Urothelium cell line (cell line): ENCODE results near the gene SEL1L2.

ENCODE experiments used
- DNase-seq: peaks from one replicate; pipeline ENCODE4 v3.0.0; 2011; ENCODE audit warnings: low spot score, mixed read lengths
- FAIRE-seq: peaks from 2 replicates; lab custom pipeline; 2011; peaks lifted over from hg19 to GRCh38; lab: Jason Lieb, UNC

The SEL1L2 gene

DNA sequence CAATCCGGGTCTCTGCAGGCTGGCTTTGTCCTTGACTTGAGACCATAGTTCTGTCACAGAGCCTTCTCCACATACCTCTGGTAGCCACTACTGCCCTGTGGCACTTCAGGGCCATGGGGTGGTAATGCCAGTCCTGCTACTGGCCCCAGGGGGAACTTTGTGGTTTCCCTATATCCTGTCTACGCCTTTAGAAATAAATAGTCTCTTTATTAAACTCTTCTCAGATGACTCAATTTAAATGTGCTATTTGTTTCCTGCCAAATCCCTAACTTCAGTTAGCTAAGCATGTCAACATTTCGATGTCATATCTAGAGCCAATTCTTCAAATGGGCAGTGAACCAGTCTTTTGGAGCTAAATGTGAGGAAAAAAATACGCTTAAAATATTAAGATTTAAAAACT lies 60.1 kb downstream of the SEL1L2 start:
- FAIRE-seq, result no peak
- DNase-seq, result peak; percentile 40

- FAIRE-seq, result no peak
Measured at GRCh38 chr20:13929836-13930235, 60.6 kb downstream of the SEL1L2 start.

DNA sequence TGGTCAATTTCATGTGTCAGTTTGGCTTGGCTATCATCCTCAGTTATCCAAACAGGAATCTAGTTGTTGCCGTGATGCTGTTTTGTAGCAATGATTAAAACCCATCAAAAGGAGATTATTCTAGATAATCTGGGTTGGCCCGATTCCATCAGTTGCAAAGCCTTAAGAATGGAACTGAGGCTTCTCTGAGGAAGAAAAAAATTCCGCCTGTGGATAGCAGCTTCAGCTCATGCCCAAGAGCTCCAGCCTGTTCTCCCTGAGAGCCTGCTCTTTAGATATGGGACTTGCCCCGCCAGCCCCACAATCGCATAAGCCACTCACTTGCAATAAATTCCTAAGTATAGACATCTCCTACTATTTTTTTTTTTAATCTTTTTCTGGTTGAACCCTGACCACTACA lies 61.5 kb downstream of the SEL1L2 start:
- FAIRE-seq (no peak), DNase-seq (no peak)

More at GRCh38 chr20:13929836-13930235, 60.6 kb downstream of the SEL1L2 start:
- DNase-seq, result no peak

- FAIRE-seq (no peak), DNase-seq (no peak)
Measured at GRCh38 chr20:13927171-13927570, 63.2 kb downstream of the SEL1L2 start.

- DNase-seq (no peak), FAIRE-seq (no peak)
Measured at GRCh38 chr20:13922241-13922640, 68.2 kb downstream of the SEL1L2 start.

GRCh38 chr20:13915284-13915683 lies 75.1 kb downstream of the SEL1L2 start:
- DNase-seq (no peak), FAIRE-seq (no peak)

- DNase-seq (no peak), FAIRE-seq (no peak)
Measured at GRCh38 chr20:13913572-13913971, 76.8 kb downstream of the SEL1L2 start.

DNA sequence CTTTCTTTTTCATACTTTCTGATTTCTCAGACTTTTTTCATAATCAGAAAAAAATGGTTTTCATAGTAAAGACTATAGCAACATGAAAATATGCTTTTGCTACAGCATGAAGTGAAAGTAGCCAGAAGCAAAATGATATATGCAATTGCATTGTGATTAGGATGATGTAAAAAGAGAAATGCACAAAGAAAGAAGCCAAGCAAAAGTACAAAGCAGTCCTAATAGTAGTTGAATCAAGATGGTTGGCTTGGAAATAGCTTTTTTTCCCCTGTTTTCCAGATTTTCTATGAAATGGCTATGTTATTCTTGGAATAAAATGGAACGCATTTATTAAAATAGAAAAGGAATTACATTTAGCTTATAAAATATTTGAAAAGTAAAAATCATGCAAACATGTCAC lies 77.3 kb downstream of the SEL1L2 start:
- FAIRE-seq, result no peak

DNA sequence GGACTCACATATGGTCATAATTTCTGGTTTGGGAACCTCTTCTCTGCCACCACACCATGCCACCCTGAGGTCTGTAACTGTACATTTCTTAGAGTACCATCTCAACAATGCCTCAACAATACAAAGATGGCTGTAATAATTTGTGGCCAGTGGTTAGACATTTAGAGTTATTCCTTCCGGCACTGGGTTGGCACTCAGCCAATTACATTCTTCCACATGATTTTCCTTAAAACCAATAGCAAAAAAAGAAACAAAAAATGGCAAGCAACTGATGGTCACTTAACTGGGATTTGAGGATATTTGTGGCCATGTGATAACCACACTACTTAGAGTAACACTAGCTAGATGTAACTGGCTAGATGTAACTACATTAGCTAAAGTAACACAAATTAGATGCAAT lies 79.9 kb downstream of the SEL1L2 start:
- DNase-seq, result no peak
- FAIRE-seq, result no peak

More for the DNA sequence above, 77.3 kb downstream of the SEL1L2 start:
- DNase-seq, result no peak

- DNase-seq, result no peak
- FAIRE-seq, result no peak
Measured at GRCh38 chr20:13909067-13909466, 81.3 kb downstream of the SEL1L2 start.

- FAIRE-seq (no peak), DNase-seq (no peak)
Measured at GRCh38 chr20:13904766-13905165, 85.6 kb downstream of the SEL1L2 start.

DNA sequence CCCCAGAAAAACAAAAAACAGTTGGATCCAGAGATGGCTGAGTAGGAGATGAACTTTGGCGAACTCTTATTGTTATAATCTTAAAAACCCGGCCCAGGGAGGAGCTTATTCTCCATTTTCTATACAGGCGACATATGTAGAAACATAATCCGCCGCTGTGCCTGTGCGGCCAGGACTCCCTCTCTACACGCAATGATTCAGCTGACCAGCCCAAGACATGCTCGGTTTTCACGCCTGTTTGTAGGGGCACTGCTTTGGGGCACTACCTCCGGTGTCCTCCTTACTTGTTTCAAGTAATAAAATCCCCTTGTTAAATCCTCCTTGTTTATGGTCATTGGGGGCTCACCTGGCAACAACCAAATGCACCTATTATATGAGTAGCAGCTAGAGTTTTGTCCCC lies 89.9 kb downstream of the SEL1L2 start:
- FAIRE-seq (no peak), DNase-seq (peak; percentile 52)

DNA sequence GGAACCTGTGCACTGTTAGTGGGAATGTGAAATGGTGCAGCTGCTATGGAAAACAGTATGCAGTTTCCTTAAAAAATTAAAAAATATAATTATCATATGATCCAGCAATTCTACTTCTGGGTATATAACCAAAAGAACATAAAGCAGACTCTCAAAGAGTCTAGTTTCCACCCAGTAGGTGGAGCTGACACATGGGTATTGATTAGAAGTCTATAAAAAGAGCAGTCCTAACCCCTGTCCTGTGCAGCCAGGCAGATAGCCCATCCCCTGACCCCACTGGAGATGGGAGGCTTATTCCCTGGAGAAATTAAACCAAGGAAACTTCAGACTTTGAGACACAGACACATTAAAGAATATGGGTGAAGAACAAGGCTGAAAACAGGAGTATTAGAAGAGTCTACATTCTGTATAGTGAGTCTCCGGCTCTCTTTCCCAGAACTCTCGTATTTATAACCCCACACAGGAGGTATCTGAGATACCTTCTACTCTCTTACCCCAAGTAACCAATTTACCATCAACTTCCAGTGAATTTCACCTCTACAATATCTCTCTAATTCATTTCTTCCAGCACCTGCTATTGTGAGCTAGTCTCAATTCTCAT lies 92.3 kb downstream of the SEL1L2 start:
- FAIRE-seq (no peak), DNase-seq (no peak)

DNA sequence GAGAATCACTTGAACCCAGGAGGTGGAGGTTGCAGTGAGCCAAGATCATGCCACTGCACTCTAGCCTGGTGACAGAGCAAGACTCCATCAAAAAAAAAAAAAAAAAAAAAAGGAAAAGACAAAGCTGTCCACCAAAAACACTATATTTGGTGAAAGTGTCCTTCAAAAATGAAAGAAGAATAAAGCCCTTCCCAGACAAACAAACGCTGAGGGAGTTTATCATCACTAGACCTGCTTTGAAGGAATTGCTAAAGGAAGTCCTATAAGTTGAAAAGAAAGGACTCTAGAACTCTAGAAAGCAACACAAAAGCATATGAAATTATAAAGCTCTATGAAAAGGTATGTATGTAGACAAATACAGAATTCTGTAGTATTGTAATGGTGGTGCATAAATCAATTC lies 98.8 kb downstream of the SEL1L2 start:
- FAIRE-seq, result no peak
- no peak for DNase-seq

- FAIRE-seq (no peak), DNase-seq (no peak)
Measured at GRCh38 chr20:13884803-13885202, 105.6 kb downstream of the SEL1L2 start.

DNA sequence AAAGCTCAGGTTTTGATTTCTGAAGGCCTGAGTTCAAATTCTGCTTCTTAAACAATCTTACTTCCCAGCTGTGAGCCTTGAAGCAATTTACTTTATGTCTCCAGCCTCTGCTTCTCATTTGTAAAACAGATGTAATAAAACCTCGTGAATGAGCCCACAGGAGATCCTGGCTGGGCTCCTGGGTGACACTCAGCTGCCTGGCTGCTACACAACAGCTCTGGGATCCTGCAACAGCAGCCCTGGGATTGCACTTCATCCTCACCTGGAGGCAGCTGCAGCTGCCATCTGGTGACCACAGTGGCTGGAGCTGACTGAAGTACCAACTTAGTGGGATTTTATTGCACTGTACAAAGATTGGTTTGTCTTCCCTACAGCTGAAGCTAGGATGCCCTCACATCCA lies 107.0 kb downstream of the SEL1L2 start:
- FAIRE-seq (no peak), DNase-seq (no peak)

- FAIRE-seq, result no peak
- DNase-seq, result no peak
Measured at GRCh38 chr20:13878566-13878965, 111.8 kb downstream of the SEL1L2 start.

- no peak for FAIRE-seq
- no peak for DNase-seq
Measured at GRCh38 chr20:13877793-13878192, 112.6 kb downstream of the SEL1L2 start.

DNA sequence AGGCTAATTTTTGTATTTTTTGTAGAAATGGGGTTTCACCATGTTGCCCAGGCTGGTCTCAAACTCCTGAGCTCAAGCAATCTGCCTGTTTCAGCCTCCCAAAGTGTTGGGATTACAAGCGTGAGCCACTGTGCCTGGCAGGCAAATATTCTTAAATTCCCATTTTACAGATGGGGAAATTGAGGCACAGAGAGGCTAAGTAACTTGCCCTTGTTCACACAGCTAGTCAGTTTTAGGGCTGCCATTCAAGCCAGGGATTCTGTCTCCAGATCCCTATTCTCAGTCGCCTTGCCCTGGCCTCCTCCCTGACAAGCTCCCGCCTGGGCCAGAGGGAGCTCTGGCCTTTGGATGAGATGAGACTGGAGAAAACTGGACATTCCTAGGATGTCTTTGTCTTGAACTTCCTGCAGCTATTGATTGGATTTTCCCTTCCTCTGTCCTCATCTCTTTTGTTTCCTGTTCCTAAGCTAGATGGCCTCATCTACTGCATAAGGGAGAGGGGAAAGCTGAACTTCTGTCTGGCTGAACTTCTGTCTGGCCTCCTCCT lies 115.1 kb downstream of the SEL1L2 start:
- DNase-seq, result no peak

GRCh38 chr20:13874394-13875157 lies 115.8 kb downstream of the SEL1L2 start:
- no peak for DNase-seq
- no peak for FAIRE-seq

More for the DNA sequence above, 115.1 kb downstream of the SEL1L2 start:
- FAIRE-seq, result no peak

- FAIRE-seq (no peak), DNase-seq (no peak)
Measured at GRCh38 chr20:13873831-13874230, 116.6 kb downstream of the SEL1L2 start.

DNA sequence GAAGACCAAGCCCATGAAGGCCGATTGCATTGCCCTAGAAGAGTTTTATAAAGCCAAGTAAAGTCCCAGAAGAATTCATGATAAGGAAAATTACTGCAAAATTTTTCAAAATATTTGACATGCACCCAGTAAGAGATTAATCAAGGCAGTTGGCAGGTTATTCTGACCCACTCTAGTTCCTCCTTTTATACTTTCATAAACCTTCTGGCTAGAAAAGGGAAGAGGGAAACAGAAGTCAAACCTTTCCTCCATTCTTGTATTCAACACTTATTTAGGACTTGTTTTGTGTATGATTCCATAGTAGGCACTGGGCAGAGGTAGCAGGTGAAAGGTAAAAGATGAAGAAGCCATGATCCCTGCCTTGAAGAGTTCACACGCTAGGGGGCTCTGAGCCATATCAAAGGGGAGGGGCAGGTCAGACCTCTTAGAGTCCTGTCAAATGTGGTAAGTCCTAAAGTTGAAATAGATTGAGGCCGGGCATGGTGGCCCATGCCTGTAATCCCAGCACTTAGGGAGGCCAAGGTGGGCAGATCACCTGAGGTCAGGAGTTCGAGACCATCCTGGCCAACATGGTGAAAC lies 120.2 kb downstream of the SEL1L2 start:
- DNase-seq (no peak), FAIRE-seq (no peak)
